Heart left ventricle (tissue), 16 donors: ENCODE results near the gene LAMA2. TPM values are rescaled to one million over a fixed set of nuclear protein-coding genes. Genes with fewer than 3 reads are reported as not detected.

Source experiments
- ATAC-seq, 4 donors: fragments of 200-7000 bp; cut with Tn5 transposase; one replicate each; pipeline ENCODE4 v1.9.1; 2020 to 2022; ENCODE audit warnings: moderate library complexity in 4 of 4, mild to moderate bottlenecking in 3 of 4, moderate number of reproducible peaks in 1 of 4
- DNase-seq, 5 donors: peaks; one replicate each; pipeline ENCODE4 v3.0.0-alpha.2; 2020
- H3K27ac ChIP-seq, 12 donors: fragments of 200-600 bp; sonication (generic) in 4 of 12; one replicate each; pipeline versions ENCODE4 v1.5.0 to v1.8.0; 2016 to 2022; ENCODE audit warnings: mild to moderate bottlenecking in 2 of 12
- H3K27me3 ChIP-seq, 9 donors: fragments of 200-600 bp; sonication (generic) in 2 of 9; one replicate each; pipeline versions ENCODE4 v1.5.1 to v1.8.0; 2016 to 2022; ENCODE audit warnings: mild to moderate bottlenecking in 3 of 9
- H3K36me3 ChIP-seq, 9 donors: fragments of 200-600 bp; sonication (generic) in 2 of 9; one replicate each; pipeline versions ENCODE4 v1.5.0 to v1.8.0; 2018 to 2022; ENCODE audit warnings: mild to moderate bottlenecking in 2 of 9
- H3K4me1 ChIP-seq, 12 donors: fragments of 200-600 bp; sonication (generic) in 4 of 12; one replicate each; pipeline versions ENCODE4 v1.5.0 to v1.8.0; 2016 to 2022; ENCODE audit warnings: mild to moderate bottlenecking in 3 of 12
- H3K4me3 ChIP-seq, 12 donors: fragments of 200-600 bp; sonication (generic) in 4 of 12; one replicate each; pipeline versions ENCODE4 v1.5.0 to v1.8.0; 2017 to 2022; ENCODE audit warnings: mild to moderate bottlenecking in 9 of 12, moderate library complexity in 4 of 12
- H3K9me3 ChIP-seq, 12 donors: fragments of 200-600 bp; sonication (generic) in 4 of 12; one replicate each; pipeline versions ENCODE4 v1.5.0 to v1.8.0; 2016 to 2022; ENCODE audit warnings: mild to moderate bottlenecking in 1 of 12
- POLR2A ChIP-seq, 2 donors: fragments of 450-650 bp; IDR thresholded peaks; one replicate each; pipeline ENCODE4 v1.6.1; 2017; ENCODE audit warnings: antibody characterized with exemption in 2 of 2, mild to moderate bottlenecking in 2 of 2, moderate library complexity in 2 of 2
- WGBS, 4 donors: extraction: QIAGEN DNeasy Blood & Tissue Kit in 2 of 4; methylation state at CpG; one replicate each; pipeline versions ENCODE4 v1.1.5 to v1.1.7; 2013 to 2018; 5-methylcytosine and 5-hydroxymethylcytosine counted together
- intact Hi-C, 10 donors: fragments of 100-400 bp; cut with DNase I; formaldehyde crosslinking; loops; one replicate each; pipeline versions ENCODE4 v1.11.1 to v1.14.2; 2022
- polyA plus RNA-seq, 2 donors: library from polyadenylated mRNA; stranded (reverse); fragments of 200-250 nt; gene quantifications; one replicate each; pipeline ENCODE4 v1.2.3, GENCODE V29; 2013
- total RNA-seq, 9 donors: library from RNA; depleted of rRNA in 2 of 9; stranded (reverse); fragments of >200 nt in 2 of 9; fragmentation: NEBNext Ultra II Directional in 3 of 9; extraction: Animal tissue kit (Norgen Biotek cat#: 25700) in 3 of 9; gene quantifications; one replicate each; pipeline versions ENCODE4 v1.1.0 to v1.2.4, GENCODE V29; 2016 to 2023
- TF ChIP-seq, protein P1 (sequence below), 12 donors: fragments of 200-600 bp; sonication (generic) in 4 of 12; IDR thresholded peaks; one replicate each; pipeline versions ENCODE4 v1.5.0 to v1.8.0; 2018 to 2022; ENCODE audit warnings: antibody characterized with exemption in 12 of 12, mild to moderate bottlenecking in 5 of 12
- donor health status: ischemic (EF 13 %, LVEDD 7.1; RV severe dilation, severe dysfunction).
- donor health status: healthy with polysubstance abuse.
- donor health status: DM: no; HTN: yes; CAD: no.
- donor health status: DM: no; HTN: no; CAD: no.
- donor health status: ischemic (EF 25% LVEDD 6.9; RV normal size, moderate dysfunction).
- donor health status: ischemic (EF 25% LVEDD 5.7; RV mildly dilated, moderate dysfunction).
- donor health status: healthy.
- donor health status: DM: yes; HTN: yes; CAD: no.
- donor health status: ischemic (EF 35%, LVEDD 5.7; RV mildly dilated, moderate dysfunction).
- donor health status: nonischemic (EF 11% LVEDD 7.7; RV severe dilation, severe dysfunction).
- donor health status: DM: yes; HTN: yes; CAD: no.
- donor health status: PGD.
- donor health status: ischemic (EF 29% LVEDD 5.4; RV normal size, mild dysfunction).
- donor health status: nonischemic (EF 23%, LVEDD 6.1; RV moderate dilation, normal function).

LAMA2 gene
- total and polyA plus RNA-seq, 11 donors, result 34.8 to 299 (median 206) TPM

GRCh38 chr6:129324345-129324744, 441.4 kb downstream of the LAMA2 start:
- intact Hi-C loops, result loop anchor here in 1 of 10 donors (10.0 kb wide), 1 partner anchor 140 kb away; no protein-coding TSS in a partner anchor
- WGBS, 4 donors, result 92 to 94% (median 93%) methylated on average over 5 of the region's 5 CpGs

GRCh38 chr6:129329678-129330077, 446.7 kb downstream of the LAMA2 start:
- intact Hi-C loops, result loop anchor here in 2 of 10 donors (5.0 to 10.0 kb wide), 2 partner anchors 38 to 135 kb away; no protein-coding TSS in a partner anchor
- no peak for TF ChIP-seq POLR2A (IDR thresholded peaks at IDR 0.05)
- TF ChIP-seq, protein P1, sequence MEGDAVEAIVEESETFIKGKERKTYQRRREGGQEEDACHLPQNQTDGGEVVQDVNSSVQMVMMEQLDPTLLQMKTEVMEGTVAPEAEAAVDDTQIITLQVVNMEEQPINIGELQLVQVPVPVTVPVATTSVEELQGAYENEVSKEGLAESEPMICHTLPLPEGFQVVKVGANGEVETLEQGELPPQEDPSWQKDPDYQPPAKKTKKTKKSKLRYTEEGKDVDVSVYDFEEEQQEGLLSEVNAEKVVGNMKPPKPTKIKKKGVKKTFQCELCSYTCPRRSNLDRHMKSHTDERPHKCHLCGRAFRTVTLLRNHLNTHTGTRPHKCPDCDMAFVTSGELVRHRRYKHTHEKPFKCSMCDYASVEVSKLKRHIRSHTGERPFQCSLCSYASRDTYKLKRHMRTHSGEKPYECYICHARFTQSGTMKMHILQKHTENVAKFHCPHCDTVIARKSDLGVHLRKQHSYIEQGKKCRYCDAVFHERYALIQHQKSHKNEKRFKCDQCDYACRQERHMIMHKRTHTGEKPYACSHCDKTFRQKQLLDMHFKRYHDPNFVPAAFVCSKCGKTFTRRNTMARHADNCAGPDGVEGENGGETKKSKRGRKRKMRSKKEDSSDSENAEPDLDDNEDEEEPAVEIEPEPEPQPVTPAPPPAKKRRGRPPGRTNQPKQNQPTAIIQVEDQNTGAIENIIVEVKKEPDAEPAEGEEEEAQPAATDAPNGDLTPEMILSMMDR (IDR thresholded peaks at IDR 0.05), result no peak
- H3K4me3 ChIP-seq, result no peak overlapping the region
- DNase-seq, result no peak
- ATAC-seq, result peak in 1 of 4 donors; percentile 29
- WGBS, 4 donors, result 77 to 89% (median 82%) methylated on average over 4 of the region's 4 CpGs
- no peak overlapping the region for H3K27ac ChIP-seq
- peaks cover 0 to 100% (median 51%) of the 10 kb centered on the region in 9 donors for H3K36me3 ChIP-seq
- H3K9me3 ChIP-seq, result no peaks in the 10 kb centered on the region
- no peaks in the 10 kb centered on the region for H3K27me3 ChIP-seq
- no peaks in the 10 kb centered on the region for H3K4me1 ChIP-seq

More at GRCh38 chr6:129324345-129324744, 441.4 kb downstream of the LAMA2 start:
- H3K9me3 ChIP-seq, result no peaks in the 10 kb centered on the region
- H3K36me3 ChIP-seq, result peaks cover 0 to 100% (median 71%) of the 10 kb centered on the region in 9 donors
- H3K27me3 ChIP-seq, result no peaks in the 10 kb centered on the region
- H3K4me1 ChIP-seq, result no peaks in the 10 kb centered on the region
- TF ChIP-seq POLR2A (IDR thresholded peaks at IDR 0.05), result no peak
- TF ChIP-seq, protein P1 (IDR thresholded peaks at IDR 0.05), result no peak
- ATAC-seq (no peak), DNase-seq (no peak)
- no peak overlapping the region for H3K27ac ChIP-seq
- H3K4me3 ChIP-seq, result no peak overlapping the region

- intact Hi-C loops, result loop anchor here in 1 of 10 donors (5.0 kb wide), 1 partner anchor 36 kb away; no protein-coding TSS in a partner anchor
- DNase-seq, result no peak
- no peak overlapping the region for H3K4me3 ChIP-seq
- H3K27ac ChIP-seq, result no peak overlapping the region
- peaks cover 0 to 100% (median 35%) of the 10 kb centered on the region in 9 donors for H3K36me3 ChIP-seq
- no peaks in the 10 kb centered on the region for H3K27me3 ChIP-seq
- H3K4me1 ChIP-seq, result peaks cover 0 to 6% (median 0%) of the 10 kb centered on the region in 12 donors
- no peak for ATAC-seq
- TF ChIP-seq, protein P1 (IDR thresholded peaks at IDR 0.05), result no peak
- no peak for TF ChIP-seq POLR2A (IDR thresholded peaks at IDR 0.05)
- 65 to 74% (median 70%) methylated on average over 2 of the region's 2 CpGs for WGBS, 4 donors
- no peaks in the 10 kb centered on the region for H3K9me3 ChIP-seq
Observed at GRCh38 chr6:129331450-129332138, 448.7 kb downstream of the LAMA2 start.

DNA sequence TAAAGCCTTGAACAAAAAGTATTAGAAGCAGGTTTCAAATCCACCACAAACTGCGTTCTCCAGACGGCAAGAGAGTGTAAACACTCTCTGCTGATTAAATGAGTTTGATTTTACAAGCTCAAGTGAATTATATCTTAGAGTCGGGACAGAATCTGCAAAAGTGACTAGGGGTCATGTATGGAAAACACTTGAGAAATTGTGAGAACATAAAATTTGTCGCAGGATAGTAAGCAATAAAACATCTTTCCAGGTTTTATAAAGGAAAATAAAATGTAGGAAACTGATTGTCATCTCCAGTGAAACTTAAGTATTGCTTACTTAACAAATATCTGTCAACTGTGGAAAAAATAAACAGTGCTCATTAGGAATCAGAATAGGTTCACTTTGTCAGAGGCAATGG, 452.9 kb downstream of the LAMA2 start:
- Histone ChIP-seq H3K4me1 (peaks cover 0 to 12% (median 0%) of the 10 kb centered on the region in 12 donors), H3K27me3 (no peaks in the 10 kb centered on the region), H3K4me3 (no peak overlapping the region), H3K27ac (no peak overlapping the region), H3K36me3 (peaks cover 0 to 75% (median 12%) of the 10 kb centered on the region in 9 donors), H3K9me3 (no peaks in the 10 kb centered on the region)
- TF ChIP-seq POLR2A (IDR thresholded peaks at IDR 0.05), result no peak
- TF ChIP-seq, protein P1 (IDR thresholded peaks at IDR 0.05), result no peak
- ATAC-seq (no peak), DNase-seq (no peak)
- intact Hi-C loops, result no loop called here
- 86 to 93% (median 90%) methylated on average over 4 of the region's 4 CpGs for WGBS, 4 donors
